HEK293 (cell line): ENCODE results near the gene ARHGAP21.

Source experiments
- MYNN ChIP-seq: fragments of 450-650 bp; formaldehyde crosslinking; IDR thresholded peaks from 2 replicates; pipeline ENCODE4 v1.5.1; 2016; ENCODE audit warnings: missing biosample characterization, missing genetic modification characterization, borderline replicate concordance
- YY1 ChIP-seq: fragments of 450-650 bp; formaldehyde crosslinking; IDR thresholded peaks from 2 replicates; pipeline ENCODE4 v1.5.1; 2018; ENCODE audit warnings: missing biosample characterization, missing genetic modification characterization
- ZNF24 ChIP-seq: fragments of 450-650 bp; formaldehyde crosslinking; IDR thresholded peaks from 2 replicates; pipeline ENCODE4 v1.5.1; 2016; ENCODE audit warnings: missing biosample characterization, missing genetic modification characterization
- ZNF426 ChIP-seq: fragments of 450-650 bp; formaldehyde crosslinking; IDR thresholded peaks from 2 replicates; pipeline ENCODE4 v1.5.1; 2017; ENCODE audit warnings: missing biosample characterization, missing genetic modification characterization, mild to moderate bottlenecking, inconsistent platforms, moderate library complexity
- TF ChIP-seq, protein P1 (sequence below): fragments of 450-650 bp; formaldehyde crosslinking; IDR thresholded peaks from 2 replicates; pipeline ENCODE4 v1.5.1; 2016; ENCODE audit warnings: missing biosample characterization, missing genetic modification characterization

DNA sequence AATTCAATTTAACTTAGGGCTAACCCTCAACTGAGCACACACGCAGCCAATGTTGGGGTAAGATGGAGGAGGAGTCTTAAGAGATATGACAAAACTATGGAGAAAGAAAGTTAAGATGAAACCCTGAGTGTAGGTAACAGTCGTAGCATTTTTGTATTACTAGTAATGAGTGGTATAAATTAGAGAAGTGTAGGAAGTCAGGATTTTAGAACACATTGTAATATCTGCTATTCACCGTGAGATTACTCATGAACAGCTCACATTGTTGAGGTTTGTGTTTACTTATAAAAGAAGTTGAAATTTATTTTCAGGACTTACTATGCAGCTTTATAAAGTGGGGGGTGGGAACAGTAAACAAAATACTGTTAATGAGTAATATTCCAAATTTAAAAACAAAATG is 107.2 kb downstream of the ARHGAP21 start:
- TF ChIP-seq, protein P1, sequence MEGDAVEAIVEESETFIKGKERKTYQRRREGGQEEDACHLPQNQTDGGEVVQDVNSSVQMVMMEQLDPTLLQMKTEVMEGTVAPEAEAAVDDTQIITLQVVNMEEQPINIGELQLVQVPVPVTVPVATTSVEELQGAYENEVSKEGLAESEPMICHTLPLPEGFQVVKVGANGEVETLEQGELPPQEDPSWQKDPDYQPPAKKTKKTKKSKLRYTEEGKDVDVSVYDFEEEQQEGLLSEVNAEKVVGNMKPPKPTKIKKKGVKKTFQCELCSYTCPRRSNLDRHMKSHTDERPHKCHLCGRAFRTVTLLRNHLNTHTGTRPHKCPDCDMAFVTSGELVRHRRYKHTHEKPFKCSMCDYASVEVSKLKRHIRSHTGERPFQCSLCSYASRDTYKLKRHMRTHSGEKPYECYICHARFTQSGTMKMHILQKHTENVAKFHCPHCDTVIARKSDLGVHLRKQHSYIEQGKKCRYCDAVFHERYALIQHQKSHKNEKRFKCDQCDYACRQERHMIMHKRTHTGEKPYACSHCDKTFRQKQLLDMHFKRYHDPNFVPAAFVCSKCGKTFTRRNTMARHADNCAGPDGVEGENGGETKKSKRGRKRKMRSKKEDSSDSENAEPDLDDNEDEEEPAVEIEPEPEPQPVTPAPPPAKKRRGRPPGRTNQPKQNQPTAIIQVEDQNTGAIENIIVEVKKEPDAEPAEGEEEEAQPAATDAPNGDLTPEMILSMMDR: no peak
- no peak for TF ChIP-seq ZNF426
- TF ChIP-seq MYNN (tag by site-specific recombination): no peak
- no peak for TF ChIP-seq ZNF24 (tag by site-specific recombination)
- TF ChIP-seq YY1 (tag by site-specific recombination): no peak
